H9 (cell line): ENCODE measurements around the gene OR6B1. TPM values are rescaled to one million over a fixed set of nuclear protein-coding genes. Genes with fewer than 3 reads are reported as not detected.

ENCODE experiments used
- DNase-seq: peaks from one replicate; pipeline ENCODE4 v3.0.0-alpha.2; 2017
- H2AFZ ChIP-seq: one replicate; pipeline ENCODE4 v1.6.1; 2013; ENCODE audit warnings: mild to moderate bottlenecking, low read length, control low read depth, moderate library complexity
- H2AK5ac ChIP-seq: 2 replicates; pipeline ENCODE4 v1.6.1; 2013; ENCODE audit warnings: low read length, control low read depth, mixed read lengths; ENCODE audit not compliant: insufficient read length
- H2BK120ac ChIP-seq: one replicate; pipeline ENCODE4 v1.6.1; 2013; ENCODE audit warnings: low read depth, mild to moderate bottlenecking, low read length, control low read depth, inconsistent platforms; ENCODE audit not compliant: poor library complexity, severe bottlenecking
- H2BK12ac ChIP-seq: 2 replicates; pipeline ENCODE4 v1.6.1; 2013; ENCODE audit warnings: low read length, control low read depth, mixed read lengths, low read depth; ENCODE audit not compliant: insufficient read length
- H2BK15ac ChIP-seq: 2 replicates; pipeline ENCODE4 v1.6.1; 2013; ENCODE audit warnings: low read depth, low read length, control low read depth
- H2BK20ac ChIP-seq: one replicate; pipeline ENCODE4 v1.6.1; 2013; ENCODE audit warnings: low read depth, mild to moderate bottlenecking, low read length, control low read depth, inconsistent platforms; ENCODE audit not compliant: poor library complexity, severe bottlenecking
- H2BK5ac ChIP-seq: 2 replicates; pipeline ENCODE4 v1.6.1; 2013; ENCODE audit warnings: low read length, control low read depth, mixed read lengths; ENCODE audit not compliant: insufficient read length
- H3K14ac ChIP-seq: 2 replicates; pipeline ENCODE4 v1.6.1; 2013; ENCODE audit warnings: low read length, control low read depth; ENCODE audit not compliant: insufficient read depth
- H3K18ac ChIP-seq: 2 replicates; pipeline ENCODE4 v1.6.1; 2013; ENCODE audit warnings: low read depth, mild to moderate bottlenecking, mixed read lengths, low read length, control low read depth; ENCODE audit not compliant: insufficient read length
- H3K23ac ChIP-seq: 2 replicates; pipeline ENCODE4 v1.6.1; 2013; ENCODE audit warnings: low read length, control low read depth, mixed read lengths, low read depth; ENCODE audit not compliant: insufficient read length
- H3K23me2 ChIP-seq: 2 replicates; pipeline ENCODE4 v1.6.1; 2013; ENCODE audit warnings: low read depth, mild to moderate bottlenecking, mixed read lengths, low read length, control low read depth; ENCODE audit not compliant: insufficient read length, poor library complexity, severe bottlenecking
- H3K27ac ChIP-seq: 2 replicates; pipeline ENCODE4 v1.5.1; 2013; ENCODE audit warnings: low read length, control low read depth, mixed read lengths, low read depth; ENCODE audit not compliant: insufficient read length
- H3K27me3 ChIP-seq: 2 replicates; pipeline ENCODE4 v1.6.1; 2013; ENCODE audit warnings: low read length, control low read depth, inconsistent platforms; ENCODE audit not compliant: insufficient read depth
- H3K4ac ChIP-seq: 2 replicates; pipeline ENCODE4 v1.6.1; 2013; ENCODE audit warnings: low read depth, mild to moderate bottlenecking, control low read depth, inconsistent platforms, low read length, moderate library complexity
- H3K4me1 ChIP-seq: 2 replicates; pipeline ENCODE4 v1.6.1; 2013; ENCODE audit warnings: low read length, control low read depth, inconsistent platforms; ENCODE audit not compliant: insufficient read depth
- H3K4me2 ChIP-seq: 2 replicates; pipeline ENCODE4 v1.6.1; 2013; ENCODE audit warnings: low read length, control low read depth, mixed read lengths; ENCODE audit not compliant: insufficient read length, insufficient read depth
- H3K56ac ChIP-seq: 2 replicates; pipeline ENCODE4 v1.6.1; 2013; ENCODE audit warnings: low read depth, mild to moderate bottlenecking, mixed read lengths, low read length, control low read depth; ENCODE audit not compliant: insufficient read length
- H3K79me1 ChIP-seq: 2 replicates; pipeline ENCODE4 v1.6.1; 2013; ENCODE audit warnings: low read depth, mild to moderate bottlenecking, moderate library complexity, low read length, control low read depth, inconsistent platforms; ENCODE audit not compliant: insufficient read depth, poor library complexity, severe bottlenecking
- H3K79me2 ChIP-seq: 2 replicates; pipeline ENCODE4 v1.6.1; 2013; ENCODE audit warnings: low read length, control low read depth, inconsistent platforms; ENCODE audit not compliant: insufficient read depth
- H3K9ac ChIP-seq: 2 replicates; pipeline ENCODE4 v1.6.1; 2013; ENCODE audit warnings: low read length, control low read depth, mixed read lengths; ENCODE audit not compliant: insufficient read length; ENCODE audit errors: extremely low read depth
- H3K9me3 ChIP-seq: one replicate; pipeline ENCODE4 v1.6.1; 2013; ENCODE audit warnings: low read depth, low read length, inconsistent platforms; ENCODE audit not compliant: control insufficient read depth
- H3T11ph ChIP-seq: one replicate; pipeline ENCODE4 v1.6.1; 2013; ENCODE audit warnings: mild to moderate bottlenecking, low read length, control low read depth, inconsistent platforms
- H4K20me1 ChIP-seq: one replicate; pipeline ENCODE4 v1.6.1; 2013; ENCODE audit not compliant: control insufficient read depth, insufficient read length, insufficient read depth
- H4K5ac ChIP-seq: 2 replicates; pipeline ENCODE4 v1.6.1; 2013; ENCODE audit warnings: low read depth, mild to moderate bottlenecking, mixed read lengths, low read length, control low read depth; ENCODE audit not compliant: insufficient read length
- H4K8ac ChIP-seq: replicated peaks from 2 replicates; pipeline ENCODE4 v1.6.1; 2013; ENCODE audit warnings: low read length, control low read depth, mixed read lengths, low read depth; ENCODE audit not compliant: insufficient read length
- H4K91ac ChIP-seq: 2 replicates; pipeline ENCODE4 v1.6.1; 2013; ENCODE audit warnings: low read depth, mild to moderate bottlenecking, moderate library complexity, mixed read lengths, low read length, control low read depth; ENCODE audit not compliant: insufficient read length
- H3K27ac Mint-ChIP-seq, 3 experiments: 2 replicates in 2 of 3; 3 replicates in 1 of 3; pipeline ENCODE4 v1.8.0; 2020 to 2021; ENCODE audit warnings: mixed read lengths in 3 of 3, mild to moderate bottlenecking in 1 of 3, moderate library complexity in 1 of 3
- H3K27me3 Mint-ChIP-seq: 2 replicates; pipeline ENCODE4 v1.8.0; 2021; ENCODE audit warnings: low read depth, mild to moderate bottlenecking, moderate library complexity, mixed read lengths
- H3K36me3 Mint-ChIP-seq, 3 experiments: 2 replicates in 2 of 3; 3 replicates in 1 of 3; pipeline ENCODE4 v1.8.0; 2020 to 2021; ENCODE audit warnings: low read depth in 3 of 3, mixed read lengths in 3 of 3; ENCODE audit not compliant: insufficient read depth in 1 of 3
- H3K4me1 Mint-ChIP-seq, 2 experiments: 2 replicates each; pipeline ENCODE4 v1.8.0; 2020; ENCODE audit warnings: mixed read lengths in 2 of 2
- H3K4me3 Mint-ChIP-seq, 2 experiments: 2 replicates in 1 of 2; 3 replicates in 1 of 2; pipeline ENCODE4 v1.8.0; 2020 to 2021; ENCODE audit warnings: mild to moderate bottlenecking in 2 of 2, mixed read lengths in 2 of 2, moderate library complexity in 1 of 2
- H3K9me3 Mint-ChIP-seq, 2 experiments: 2 replicates in 1 of 2; 3 replicates in 1 of 2; pipeline ENCODE4 v1.8.0; 2020; ENCODE audit warnings: mild to moderate bottlenecking in 2 of 2, mixed read lengths in 2 of 2, moderate library complexity in 1 of 2
- WGBS: extraction: QIAGEN DNeasy Blood & Tissue Kit; methylation state at CpG from one replicate; pipeline ENCODE4 v1.1.7; 2013; ENCODE audit warnings: missing lambda C conversion rate, low lambda C conversion rate, mixed read lengths; ENCODE audit not compliant: insufficient read length; ENCODE audit errors: extremely low coverage; 5-methylcytosine and 5-hydroxymethylcytosine counted together
- total RNA-seq: library from RNA; stranded (reverse); gene quantifications from 2 replicates; pipeline ENCODE4 v1.2.1, GENCODE V29; 2021
- TF ChIP-seq, protein P1 (sequence below): fragments of 200-600 bp; sonication (generic); conservative IDR thresholded peaks from 3 replicates; pipeline ENCODE4 v1.8.0; 2021; ENCODE audit warnings: antibody characterized with exemption, mild to moderate bottlenecking

OR6B1 gene
- total RNA-seq, 1 experiment from 2014 or later: not detected

DNA sequence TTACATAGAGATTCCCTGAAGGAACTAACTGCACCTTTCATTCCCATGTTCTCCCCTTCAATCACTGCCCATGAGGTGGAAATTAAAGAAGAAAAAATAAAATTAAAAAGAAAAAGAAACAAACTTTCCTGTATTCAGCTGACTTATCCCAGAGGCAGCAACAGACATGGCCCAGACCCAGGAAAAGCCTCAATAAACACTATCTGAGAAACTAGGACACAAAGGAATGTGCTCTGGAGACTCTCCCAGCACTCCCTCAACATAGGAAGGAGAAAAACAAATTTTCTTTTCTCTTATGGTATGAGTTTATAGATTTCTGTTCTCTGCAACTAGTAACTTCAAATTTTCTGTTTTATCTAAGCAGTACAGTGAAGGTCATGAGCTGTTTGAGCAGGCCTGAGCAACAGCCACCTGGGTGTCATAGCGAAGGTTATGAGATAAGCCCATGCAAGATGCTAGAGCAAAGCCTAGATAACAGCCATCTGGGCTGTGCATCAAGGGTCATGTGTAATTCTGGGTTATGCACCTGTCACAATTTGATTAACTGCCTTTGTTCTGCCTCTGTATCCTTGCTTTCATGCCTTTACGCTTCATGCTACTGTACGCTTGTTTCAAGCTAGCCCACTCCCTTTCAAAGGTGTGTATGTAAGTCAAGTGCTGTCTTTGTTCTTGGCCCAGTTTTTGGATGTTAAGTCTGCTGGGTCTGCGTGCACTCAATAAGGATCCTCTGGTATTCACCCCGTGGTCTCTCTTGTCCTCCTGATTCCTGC, 11.0 kb upstream of the OR6B1 start:
- Mint-ChIP-seq H3K4me1 (no peaks in the 10 kb centered on the region), H3K27ac (no peak overlapping the region), H3K36me3 (peaks cover 3 to 9% (median 8%) of the 10 kb centered on the region in 3 experiments; a peak in 4 of 7 replicates), H3K27me3 (no peaks in the 10 kb centered on the region; the same call in 1 of the 2 replicates), H3K4me3 (no peak overlapping the region), H3K9me3 (peaks cover 16 to 18% of the 10 kb centered on the region in 2 experiments)
- Histone ChIP-seq H2BK120ac (no peak overlapping the region), H4K5ac (no peak overlapping the region), H3K23me2 (no peaks in the 10 kb centered on the region), H3K9me3 (peaks cover 9% of the 10 kb centered on the region), H3T11ph (no peak overlapping the region), H3K4me2 (no peak overlapping the region), H3K23ac (no peak overlapping the region), H3K14ac (no peak overlapping the region), H3K18ac (no peak overlapping the region), H3K4ac (no peak overlapping the region), H2AFZ (no peak overlapping the region), H3K27ac (no peak overlapping the region), H3K79me1 (no peaks in the 10 kb centered on the region), H2BK12ac (no peak overlapping the region), H3K9ac (no peak overlapping the region), H2BK15ac (no peak overlapping the region), H3K27me3 (no peaks in the 10 kb centered on the region), H2BK5ac (no peak overlapping the region), H4K8ac (no peak overlapping the region), H4K91ac (no peak overlapping the region), H3K4me1 (no peaks in the 10 kb centered on the region), H2BK20ac (no peak overlapping the region), H2AK5ac (no peak overlapping the region), H3K79me2 (no peaks in the 10 kb centered on the region), H3K56ac (no peak overlapping the region), H4K20me1 (no peaks in the 10 kb centered on the region)
- TF ChIP-seq, protein P1, sequence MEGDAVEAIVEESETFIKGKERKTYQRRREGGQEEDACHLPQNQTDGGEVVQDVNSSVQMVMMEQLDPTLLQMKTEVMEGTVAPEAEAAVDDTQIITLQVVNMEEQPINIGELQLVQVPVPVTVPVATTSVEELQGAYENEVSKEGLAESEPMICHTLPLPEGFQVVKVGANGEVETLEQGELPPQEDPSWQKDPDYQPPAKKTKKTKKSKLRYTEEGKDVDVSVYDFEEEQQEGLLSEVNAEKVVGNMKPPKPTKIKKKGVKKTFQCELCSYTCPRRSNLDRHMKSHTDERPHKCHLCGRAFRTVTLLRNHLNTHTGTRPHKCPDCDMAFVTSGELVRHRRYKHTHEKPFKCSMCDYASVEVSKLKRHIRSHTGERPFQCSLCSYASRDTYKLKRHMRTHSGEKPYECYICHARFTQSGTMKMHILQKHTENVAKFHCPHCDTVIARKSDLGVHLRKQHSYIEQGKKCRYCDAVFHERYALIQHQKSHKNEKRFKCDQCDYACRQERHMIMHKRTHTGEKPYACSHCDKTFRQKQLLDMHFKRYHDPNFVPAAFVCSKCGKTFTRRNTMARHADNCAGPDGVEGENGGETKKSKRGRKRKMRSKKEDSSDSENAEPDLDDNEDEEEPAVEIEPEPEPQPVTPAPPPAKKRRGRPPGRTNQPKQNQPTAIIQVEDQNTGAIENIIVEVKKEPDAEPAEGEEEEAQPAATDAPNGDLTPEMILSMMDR: no peak
- DNase-seq: no peak
- no CpG with 5 or more reads among the region's 5 CpGs for WGBS
